Measurements from ENCODE around the gene ICAM2.

ICAM2 gene

GRCh38 chr17:63966646-63967264 is 53.7 kb downstream of the ICAM2 start:
- H3K9me3 ChIP-seq (ENCODE audit: severe bottlenecking) = no peaks in the 10 kb centered on the region
- TF ChIP-seq CTCF (IDR thresholded peaks at IDR 0.05; ENCODE audit: low read depth, low read length) = no peak
- H3K27me3 ChIP-seq (ENCODE audit: insufficient read depth, low read depth, severe bottlenecking) = no peaks in the 10 kb centered on the region
- H3K27ac ChIP-seq = no peak overlapping the region
- no peak overlapping the region for H3K4me3 ChIP-seq (ENCODE audit: low read depth, low read length)
- H3K36me3 ChIP-seq = no peaks in the 10 kb centered on the region
- no peak for DNase-seq

GRCh38 chr17:63963123-63963522 is 57.3 kb downstream of the ICAM2 start:
- Histone ChIP-seq H3K9me3 (ENCODE audit: severe bottlenecking) (no peaks in the 10 kb centered on the region), H3K36me3 (no peaks in the 10 kb centered on the region)
- no peak for TF ChIP-seq CTCF (IDR thresholded peaks at IDR 0.05; ENCODE audit: low read depth, low read length)

DNA sequence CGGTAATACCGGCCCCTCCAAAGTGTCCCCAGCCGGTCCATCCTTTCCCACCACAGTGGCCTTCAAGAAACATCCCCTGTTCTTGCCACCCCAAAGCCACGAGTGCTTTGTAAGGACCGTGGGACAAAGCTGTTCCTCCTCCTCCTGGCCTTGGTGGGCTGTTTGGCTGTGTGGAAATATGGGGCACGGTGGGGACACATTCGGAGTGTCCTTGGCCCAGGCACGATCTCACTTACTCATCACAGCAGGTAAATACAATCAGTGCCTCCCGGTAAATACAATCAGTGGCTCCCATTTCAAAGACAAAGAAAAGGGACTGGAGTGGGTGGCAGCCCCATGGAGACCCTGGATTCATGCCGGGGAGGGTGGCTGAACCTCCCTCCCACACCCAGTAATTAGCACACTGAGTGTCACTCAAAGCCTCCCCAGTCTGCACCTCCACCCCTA is 58.1 kb downstream of the ICAM2 start:
- DNase-seq = no peak
- Histone ChIP-seq H3K4me3 (ENCODE audit: low read depth, low read length) (no peak overlapping the region), H3K27ac (no peak overlapping the region), H3K9me3 (ENCODE audit: severe bottlenecking) (no peaks in the 10 kb centered on the region), H3K27me3 (ENCODE audit: insufficient read depth, low read depth, severe bottlenecking) (no peaks in the 10 kb centered on the region), H3K36me3 (no peaks in the 10 kb centered on the region)
- TF ChIP-seq CTCF (IDR thresholded peaks at IDR 0.05; ENCODE audit: low read depth, low read length) = no peak

More at GRCh38 chr17:63963123-63963522, 57.3 kb downstream of the ICAM2 start:
- no peak overlapping the region for H3K4me3 ChIP-seq (ENCODE audit: low read depth, low read length)
- no peak overlapping the region for H3K27ac ChIP-seq
- no peak for DNase-seq
- no peaks in the 10 kb centered on the region for H3K27me3 ChIP-seq (ENCODE audit: insufficient read depth, low read depth, severe bottlenecking)

DNA sequence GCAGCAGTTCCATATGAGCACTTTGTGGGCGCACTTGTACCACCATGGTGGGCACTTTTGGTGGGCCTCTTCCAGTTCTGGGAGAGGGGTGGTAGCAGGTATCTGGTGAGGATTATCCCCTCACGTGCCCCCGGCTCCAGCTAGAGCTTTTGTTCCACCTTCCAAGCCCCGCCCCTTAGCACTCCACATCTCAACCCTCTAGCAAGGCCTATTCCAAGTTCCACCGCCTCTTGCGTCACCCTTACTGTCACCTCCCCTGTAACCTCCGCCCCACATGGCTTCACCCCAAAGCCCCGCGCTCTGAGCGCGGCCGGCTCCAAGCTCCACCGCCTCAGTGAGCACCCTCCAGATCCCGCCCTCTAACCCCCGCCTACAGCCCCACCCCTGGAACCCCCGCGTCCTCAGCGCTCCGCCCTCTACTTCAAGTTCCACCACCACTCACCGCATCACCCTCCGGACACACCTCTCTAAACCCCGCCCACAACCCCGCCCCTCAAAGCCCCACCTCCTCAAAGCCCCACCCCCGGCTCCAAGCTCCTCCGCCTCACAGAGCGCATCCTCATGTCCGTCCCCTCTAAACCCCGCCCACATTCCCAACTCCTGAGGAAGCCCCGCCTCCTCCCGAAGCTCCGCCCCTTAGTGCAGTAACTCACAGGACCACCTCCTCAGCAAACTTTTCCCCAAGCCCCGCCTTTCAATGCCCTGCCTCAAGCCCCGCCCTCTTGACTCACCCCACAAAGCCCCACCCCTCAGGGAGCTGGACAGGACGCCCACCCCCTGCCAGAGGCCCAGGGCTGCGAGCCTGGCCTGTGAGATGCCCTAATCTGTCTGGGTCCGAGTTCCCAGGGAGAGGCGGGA is 58.8 kb downstream of the ICAM2 start:
- Histone ChIP-seq H3K4me3 (ENCODE audit: low read depth, low read length) (no peak overlapping the region), H3K27me3 (ENCODE audit: insufficient read depth, low read depth, severe bottlenecking) (no peaks in the 10 kb centered on the region), H3K36me3 (no peaks in the 10 kb centered on the region), H3K9me3 (ENCODE audit: severe bottlenecking) (no peaks in the 10 kb centered on the region), H3K27ac (no peak overlapping the region)
- peak; percentile 69 for DNase-seq
- no peak for TF ChIP-seq CTCF (IDR thresholded peaks at IDR 0.05; ENCODE audit: low read depth, low read length)

GRCh38 chr17:63960430-63960829 is 60.0 kb downstream of the ICAM2 start:
- DNase-seq = peak; percentile 42
- no peaks in the 10 kb centered on the region for H3K27me3 ChIP-seq (ENCODE audit: insufficient read depth, low read depth, severe bottlenecking)
- TF ChIP-seq CTCF (IDR thresholded peaks at IDR 0.05; ENCODE audit: low read depth, low read length) = no peak
- H3K36me3 ChIP-seq = no peaks in the 10 kb centered on the region
- no peak overlapping the region for H3K27ac ChIP-seq
- H3K4me3 ChIP-seq (ENCODE audit: low read depth, low read length) = no peak overlapping the region
- H3K9me3 ChIP-seq (ENCODE audit: severe bottlenecking) = no peaks in the 10 kb centered on the region

Data from WERI-Rb-1 (cell line).